ENCODE results near the gene BPIFA1. TPM values are rescaled to one million over a fixed set of nuclear protein-coding genes. Genes with fewer than 3 reads are reported as not detected.

BPIFA1 gene
- total and polyA plus RNA-seq, 9 of the 15 experiments (the other 6 are each of a cell fraction or from before 2014, with no cell fraction given) = not detected

DNA sequence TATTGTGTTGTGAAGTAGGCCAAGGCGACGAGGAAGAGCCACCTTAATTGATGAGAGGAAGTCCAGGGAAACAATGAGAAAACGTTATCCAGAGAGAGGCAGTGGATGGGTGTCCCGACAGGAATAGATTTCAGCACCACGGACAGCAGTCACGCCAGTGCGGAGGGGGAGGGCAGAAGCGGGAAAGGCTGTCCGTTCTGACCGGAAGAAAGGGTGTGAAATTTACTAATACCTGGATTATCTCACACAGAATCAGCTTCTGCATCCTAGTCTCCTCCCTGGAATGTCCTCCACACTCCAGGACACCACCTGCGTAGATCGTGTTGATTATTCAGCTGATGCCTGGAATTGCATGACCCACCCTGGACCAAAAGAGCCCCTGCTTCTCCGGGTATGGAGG is 26.0 kb upstream of the BPIFA1 start (continued):
- TF ChIP-seq, protein P1, sequence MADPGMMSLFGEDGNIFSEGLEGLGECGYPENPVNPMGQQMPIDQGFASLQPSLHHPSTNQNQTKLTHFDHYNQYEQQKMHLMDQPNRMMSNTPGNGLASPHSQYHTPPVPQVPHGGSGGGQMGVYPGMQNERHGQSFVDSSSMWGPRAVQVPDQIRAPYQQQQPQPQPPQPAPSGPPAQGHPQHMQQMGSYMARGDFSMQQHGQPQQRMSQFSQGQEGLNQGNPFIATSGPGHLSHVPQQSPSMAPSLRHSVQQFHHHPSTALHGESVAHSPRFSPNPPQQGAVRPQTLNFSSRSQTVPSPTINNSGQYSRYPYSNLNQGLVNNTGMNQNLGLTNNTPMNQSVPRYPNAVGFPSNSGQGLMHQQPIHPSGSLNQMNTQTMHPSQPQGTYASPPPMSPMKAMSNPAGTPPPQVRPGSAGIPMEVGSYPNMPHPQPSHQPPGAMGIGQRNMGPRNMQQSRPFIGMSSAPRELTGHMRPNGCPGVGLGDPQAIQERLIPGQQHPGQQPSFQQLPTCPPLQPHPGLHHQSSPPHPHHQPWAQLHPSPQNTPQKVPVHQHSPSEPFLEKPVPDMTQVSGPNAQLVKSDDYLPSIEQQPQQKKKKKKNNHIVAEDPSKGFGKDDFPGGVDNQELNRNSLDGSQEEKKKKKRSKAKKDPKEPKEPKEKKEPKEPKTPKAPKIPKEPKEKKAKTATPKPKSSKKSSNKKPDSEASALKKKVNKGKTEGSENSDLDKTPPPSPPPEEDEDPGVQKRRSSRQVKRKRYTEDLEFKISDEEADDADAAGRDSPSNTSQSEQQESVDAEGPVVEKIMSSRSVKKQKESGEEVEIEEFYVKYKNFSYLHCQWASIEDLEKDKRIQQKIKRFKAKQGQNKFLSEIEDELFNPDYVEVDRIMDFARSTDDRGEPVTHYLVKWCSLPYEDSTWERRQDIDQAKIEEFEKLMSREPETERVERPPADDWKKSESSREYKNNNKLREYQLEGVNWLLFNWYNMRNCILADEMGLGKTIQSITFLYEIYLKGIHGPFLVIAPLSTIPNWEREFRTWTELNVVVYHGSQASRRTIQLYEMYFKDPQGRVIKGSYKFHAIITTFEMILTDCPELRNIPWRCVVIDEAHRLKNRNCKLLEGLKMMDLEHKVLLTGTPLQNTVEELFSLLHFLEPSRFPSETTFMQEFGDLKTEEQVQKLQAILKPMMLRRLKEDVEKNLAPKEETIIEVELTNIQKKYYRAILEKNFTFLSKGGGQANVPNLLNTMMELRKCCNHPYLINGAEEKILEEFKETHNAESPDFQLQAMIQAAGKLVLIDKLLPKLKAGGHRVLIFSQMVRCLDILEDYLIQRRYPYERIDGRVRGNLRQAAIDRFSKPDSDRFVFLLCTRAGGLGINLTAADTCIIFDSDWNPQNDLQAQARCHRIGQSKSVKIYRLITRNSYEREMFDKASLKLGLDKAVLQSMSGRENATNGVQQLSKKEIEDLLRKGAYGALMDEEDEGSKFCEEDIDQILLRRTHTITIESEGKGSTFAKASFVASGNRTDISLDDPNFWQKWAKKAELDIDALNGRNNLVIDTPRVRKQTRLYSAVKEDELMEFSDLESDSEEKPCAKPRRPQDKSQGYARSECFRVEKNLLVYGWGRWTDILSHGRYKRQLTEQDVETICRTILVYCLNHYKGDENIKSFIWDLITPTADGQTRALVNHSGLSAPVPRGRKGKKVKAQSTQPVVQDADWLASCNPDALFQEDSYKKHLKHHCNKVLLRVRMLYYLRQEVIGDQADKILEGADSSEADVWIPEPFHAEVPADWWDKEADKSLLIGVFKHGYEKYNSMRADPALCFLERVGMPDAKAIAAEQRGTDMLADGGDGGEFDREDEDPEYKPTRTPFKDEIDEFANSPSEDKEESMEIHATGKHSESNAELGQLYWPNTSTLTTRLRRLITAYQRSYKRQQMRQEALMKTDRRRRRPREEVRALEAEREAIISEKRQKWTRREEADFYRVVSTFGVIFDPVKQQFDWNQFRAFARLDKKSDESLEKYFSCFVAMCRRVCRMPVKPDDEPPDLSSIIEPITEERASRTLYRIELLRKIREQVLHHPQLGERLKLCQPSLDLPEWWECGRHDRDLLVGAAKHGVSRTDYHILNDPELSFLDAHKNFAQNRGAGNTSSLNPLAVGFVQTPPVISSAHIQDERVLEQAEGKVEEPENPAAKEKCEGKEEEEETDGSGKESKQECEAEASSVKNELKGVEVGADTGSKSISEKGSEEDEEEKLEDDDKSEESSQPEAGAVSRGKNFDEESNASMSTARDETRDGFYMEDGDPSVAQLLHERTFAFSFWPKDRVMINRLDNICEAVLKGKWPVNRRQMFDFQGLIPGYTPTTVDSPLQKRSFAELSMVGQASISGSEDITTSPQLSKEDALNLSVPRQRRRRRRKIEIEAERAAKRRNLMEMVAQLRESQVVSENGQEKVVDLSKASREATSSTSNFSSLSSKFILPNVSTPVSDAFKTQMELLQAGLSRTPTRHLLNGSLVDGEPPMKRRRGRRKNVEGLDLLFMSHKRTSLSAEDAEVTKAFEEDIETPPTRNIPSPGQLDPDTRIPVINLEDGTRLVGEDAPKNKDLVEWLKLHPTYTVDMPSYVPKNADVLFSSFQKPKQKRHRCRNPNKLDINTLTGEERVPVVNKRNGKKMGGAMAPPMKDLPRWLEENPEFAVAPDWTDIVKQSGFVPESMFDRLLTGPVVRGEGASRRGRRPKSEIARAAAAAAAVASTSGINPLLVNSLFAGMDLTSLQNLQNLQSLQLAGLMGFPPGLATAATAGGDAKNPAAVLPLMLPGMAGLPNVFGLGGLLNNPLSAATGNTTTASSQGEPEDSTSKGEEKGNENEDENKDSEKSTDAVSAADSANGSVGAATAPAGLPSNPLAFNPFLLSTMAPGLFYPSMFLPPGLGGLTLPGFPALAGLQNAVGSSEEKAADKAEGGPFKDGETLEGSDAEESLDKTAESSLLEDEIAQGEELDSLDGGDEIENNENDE (IDR thresholded peaks at IDR 0.05; ENCODE audit: low read depth, low read length) = no peak
- TF ChIP-seq FOXP1 (CRISPR knock-in tag; IDR thresholded peaks at IDR 0.05) = peak; percentile 70; the same call in 1 of the 2 replicates
- no peak for TF ChIP-seq KLF10 (CRISPR knock-in tag; IDR thresholded peaks at IDR 0.05)
- TF ChIP-seq ADNP (tag; IDR thresholded peaks at IDR 0.05) = no peak
- TF ChIP-seq SIN3A (IDR thresholded peaks at IDR 0.05; ENCODE audit: borderline replicate concordance in 2 of 2, control insufficient read depth in 1 of 2, low read depth in 2 of 2, low read length in 2 of 2) = peak in 1 of 2 experiments; percentile 58; a peak in 1 of 4 replicates

Measured in K562 (cell line).